HTR-8/SVneo (cell line): ENCODE results near the gene ATP5F1E.
"Not testable (repeated sequence)": the region's sequence is repeated elsewhere in the genome, so short reads cannot be mapped to it uniquely, and the experiment has no call there.

Experiments
- DNase-seq: peaks from one replicate; pipeline ENCODE4 v3.0.0; 2011; ENCODE audit warnings: low spot score, mixed read lengths; ENCODE audit not compliant: insufficient read length
- FAIRE-seq: peaks from 2 replicates; lab custom pipeline; 2011; peaks lifted over from hg19 to GRCh38; lab: Jason Lieb, UNC

ATP5F1E gene

GRCh38 chr20:59044295-59044694 lies 12.2 kb upstream of the ATP5F1E start:
- DNase-seq (no peak), FAIRE-seq (no peak)

GRCh38 chr20:59043698-59044097 lies 11.6 kb upstream of the ATP5F1E start:
- no peak for FAIRE-seq
- no peak for DNase-seq

GRCh38 chr20:59042796-59043631 lies 10.9 kb upstream of the ATP5F1E start:
- DNase-seq (peak; percentile 100), FAIRE-seq (peak; percentile 99)

DNA sequence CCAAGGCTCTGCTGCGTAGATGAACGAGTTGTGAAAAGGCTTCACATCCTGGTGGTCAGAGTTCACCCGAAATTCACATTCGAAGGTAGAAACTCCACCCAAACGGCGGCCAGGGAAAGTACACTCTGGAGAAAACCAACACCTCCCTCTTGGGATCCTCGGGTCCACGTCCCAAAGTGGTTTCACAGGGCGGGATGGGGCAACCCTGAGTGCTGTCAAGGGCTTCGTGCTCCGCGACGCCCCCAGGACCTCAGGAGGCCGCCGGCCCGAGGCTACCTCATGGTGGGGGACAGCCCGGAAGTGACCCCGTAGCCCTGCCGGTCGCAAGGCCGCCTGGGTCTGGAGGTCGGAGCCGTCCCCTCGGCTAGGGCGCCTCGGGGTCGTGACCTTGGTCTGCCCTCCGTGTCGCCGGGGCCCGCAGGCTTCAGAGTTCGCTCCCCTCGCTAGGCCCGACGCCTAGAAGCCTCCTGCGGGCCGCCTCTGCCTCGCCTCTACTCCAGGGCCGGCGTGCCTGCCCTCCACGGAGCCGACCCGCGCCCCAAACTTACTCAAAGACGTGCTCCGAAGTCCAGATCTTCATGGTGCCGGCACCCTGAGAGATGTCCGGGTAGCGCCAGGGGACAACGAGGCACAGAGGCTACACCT lies 10.1 kb upstream of the ATP5F1E start, which contains the start of gene PRELID3B:
Gene PRELID3B (minus strand): TSS at position 636 of the 645 bp plus-strand sequence. CDS start 56 bp downstream, at position 580.
- no peak for FAIRE-seq
- peak; percentile 61 for DNase-seq

DNA sequence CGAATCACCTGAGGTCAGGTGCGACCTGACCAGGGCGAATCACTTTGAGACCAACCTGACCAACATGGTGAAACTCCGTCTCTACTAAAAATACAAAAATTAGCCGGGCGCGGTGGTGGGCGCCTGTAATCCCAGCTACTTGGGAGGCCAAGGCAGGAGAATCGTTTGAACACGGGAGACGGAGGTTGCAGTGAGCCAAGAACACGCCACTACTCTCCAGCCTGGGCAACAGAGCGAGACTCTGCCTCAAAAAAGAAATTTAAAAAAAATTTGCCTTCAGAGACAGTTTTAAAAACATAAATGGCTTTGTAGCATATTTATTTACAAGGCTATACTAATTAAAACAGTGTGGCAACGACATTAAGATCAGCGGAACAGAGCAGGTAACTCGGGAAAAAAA lies 9.4 kb upstream of the ATP5F1E start:
- FAIRE-seq: not testable (repeated sequence)

DNA sequence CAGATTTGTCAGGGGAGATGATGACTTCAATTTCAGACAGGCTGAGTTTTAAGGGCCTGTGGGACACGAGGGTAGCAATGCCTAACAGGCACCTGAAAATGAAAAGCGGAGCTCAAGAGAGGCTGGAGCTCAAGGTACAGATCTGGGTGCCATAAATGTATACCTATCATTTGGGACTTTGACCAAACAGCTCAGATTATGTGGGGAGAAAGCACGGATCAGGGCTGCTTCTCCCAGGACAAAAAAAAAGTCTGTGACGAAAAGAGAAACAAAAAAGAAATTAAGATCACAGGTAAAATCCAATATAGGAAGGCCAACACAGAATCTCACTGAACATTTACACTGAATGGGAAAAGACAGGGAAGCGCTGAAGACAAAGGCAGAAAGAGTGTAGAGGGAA lies 8.5 kb upstream of the ATP5F1E start:
- DNase-seq (no peak), FAIRE-seq (peak; percentile 20)

More for the DNA sequence above, 9.4 kb upstream of the ATP5F1E start:
- not testable (repeated sequence) for DNase-seq

DNA sequence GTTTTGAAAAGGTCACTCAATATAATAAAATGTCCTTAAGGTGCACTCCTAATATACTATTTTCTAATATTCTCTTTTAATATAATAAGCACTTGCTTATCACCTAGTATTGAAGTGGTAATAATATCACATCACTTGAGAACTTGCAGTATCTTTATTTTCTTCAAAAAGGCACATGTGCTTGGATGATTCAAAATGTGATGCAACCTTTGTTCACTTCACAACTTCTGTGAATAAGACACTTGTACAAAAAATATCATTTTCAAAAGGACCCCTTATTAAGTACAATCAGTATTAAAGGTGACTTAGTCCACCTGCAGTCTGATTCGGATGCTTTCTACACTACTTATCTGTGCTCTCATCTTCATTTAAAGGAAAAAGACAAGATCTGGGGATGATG lies 7.1 kb upstream of the ATP5F1E start:
- FAIRE-seq (no peak), DNase-seq (no peak)

- FAIRE-seq (peak; percentile 13), DNase-seq (no peak)
These were observed 5.3 kb upstream of the ATP5F1E start for GRCh38 chr20:59037386-59037785.

DNA sequence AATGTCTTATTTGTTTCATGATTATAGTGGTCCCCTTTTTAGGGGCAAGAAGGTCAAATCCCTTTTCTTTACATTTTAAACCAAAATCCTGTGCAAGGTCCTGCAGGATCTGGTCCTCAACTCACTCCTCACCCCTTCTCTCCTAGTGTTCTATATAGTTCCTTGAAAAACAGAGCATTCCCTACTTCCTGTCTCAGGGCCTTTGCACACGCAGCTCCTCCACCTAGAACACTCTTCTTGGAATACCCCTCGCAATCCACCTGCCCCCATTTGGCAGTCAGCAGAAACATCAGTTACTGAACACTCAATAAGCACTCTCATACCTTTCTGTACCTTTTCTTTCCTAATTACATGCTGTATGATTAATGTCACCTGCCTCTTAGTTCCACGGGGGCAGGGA lies 3.2 kb upstream of the ATP5F1E start:
- DNase-seq (no peak), FAIRE-seq (no peak)

DNA sequence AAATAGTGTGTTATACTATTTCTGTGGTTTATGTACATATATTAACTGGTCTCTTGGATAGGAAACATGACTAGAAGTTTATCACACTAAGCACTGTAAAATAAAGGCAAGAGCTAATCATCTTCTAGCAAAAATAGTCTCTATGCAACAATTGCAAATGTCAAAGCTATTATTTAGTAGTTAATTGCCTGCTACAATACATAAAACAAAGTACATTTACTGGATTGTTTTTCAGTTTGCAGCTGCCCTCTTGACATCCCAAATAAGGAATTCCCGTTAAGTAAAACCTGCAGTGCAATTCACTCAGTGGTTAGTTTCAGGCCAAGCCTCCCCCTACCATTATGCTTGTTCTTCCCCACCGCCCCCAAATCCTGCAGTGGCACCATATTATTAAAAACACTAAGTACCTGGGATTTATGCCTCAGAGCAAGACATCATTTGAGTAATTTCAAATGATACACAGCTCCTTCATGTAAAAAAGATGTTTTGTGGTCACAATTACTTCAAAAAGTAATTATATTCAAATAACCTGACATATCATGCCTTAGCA lies 1.6 kb upstream of the ATP5F1E start:
- peak; percentile 46 for FAIRE-seq
- no peak for DNase-seq

DNA sequence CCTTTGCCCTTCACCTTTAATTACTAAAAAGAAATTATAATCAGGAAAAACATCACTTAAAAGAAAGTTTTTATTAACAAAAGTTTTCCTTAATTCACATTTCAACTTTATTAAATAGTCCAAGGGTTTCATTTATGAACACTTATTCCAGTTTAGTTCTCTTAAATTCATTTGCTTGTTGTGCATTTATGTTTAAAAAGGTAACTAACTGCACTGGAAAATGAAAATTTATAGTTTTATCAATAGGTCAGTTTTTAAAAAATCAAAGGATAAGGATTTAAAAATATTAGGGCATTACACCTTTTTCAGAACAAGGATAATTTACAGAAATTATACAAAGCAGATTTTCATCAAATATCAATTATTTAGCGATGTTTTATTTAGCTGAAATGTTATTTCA lies 958 bp upstream of the ATP5F1E start:
- DNase-seq (no peak), FAIRE-seq (no peak)

DNA sequence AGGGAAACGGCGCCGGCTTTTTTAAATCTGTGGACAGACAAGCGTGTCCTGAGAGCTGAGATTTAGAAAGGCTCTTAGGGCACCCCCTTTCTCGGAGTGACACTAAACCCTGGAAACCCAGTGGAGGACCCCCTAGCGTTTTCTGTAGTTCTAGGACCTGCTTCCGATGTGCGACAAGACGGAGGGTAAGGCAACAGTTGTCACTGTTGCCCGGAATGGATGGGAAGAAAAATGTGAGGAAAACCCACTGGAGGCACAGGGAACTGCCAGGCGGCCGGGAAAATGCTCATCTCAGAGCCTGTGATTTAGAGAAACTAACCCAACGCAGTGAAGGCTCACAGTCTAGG lies 551 bp upstream of the ATP5F1E start:
- DNase-seq: peak; percentile 71
- FAIRE-seq: no peak

- DNase-seq (no peak), FAIRE-seq (no peak)
These were observed 542 bp downstream of the ATP5F1E start for GRCh38 chr20:59031564-59032022.

DNA sequence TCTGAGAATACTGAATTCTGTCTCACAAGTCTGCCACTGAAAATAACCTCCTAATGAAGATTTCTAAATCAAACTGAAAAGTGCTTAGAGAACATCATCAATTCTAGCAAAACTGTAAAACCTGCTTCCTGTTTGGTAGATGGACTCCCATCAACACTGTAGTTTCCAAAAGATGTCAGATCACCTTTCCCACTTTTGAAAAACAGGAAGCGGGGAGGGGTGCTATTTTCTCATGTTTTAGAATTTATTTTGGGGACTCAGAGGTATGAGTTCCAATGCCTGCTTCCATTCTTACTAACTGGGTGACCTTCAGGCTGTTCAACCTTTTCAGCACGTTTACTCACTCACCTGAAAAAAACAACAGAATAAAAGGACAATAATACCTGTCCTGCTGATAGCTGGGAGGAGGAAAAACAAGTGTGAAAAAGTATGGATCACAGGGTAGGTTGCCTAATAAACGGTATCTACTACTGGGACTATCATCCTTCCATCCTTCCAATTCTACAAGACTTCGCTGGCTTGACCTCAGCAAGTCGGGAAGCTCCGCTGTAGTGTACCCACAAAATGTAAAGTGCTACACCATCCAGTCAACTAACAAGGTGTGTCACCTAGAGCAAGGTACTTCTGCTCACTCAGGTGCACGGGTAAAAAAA lies 1.1 kb downstream of the ATP5F1E start:
- DNase-seq (no peak), FAIRE-seq (peak; percentile 83)

DNA sequence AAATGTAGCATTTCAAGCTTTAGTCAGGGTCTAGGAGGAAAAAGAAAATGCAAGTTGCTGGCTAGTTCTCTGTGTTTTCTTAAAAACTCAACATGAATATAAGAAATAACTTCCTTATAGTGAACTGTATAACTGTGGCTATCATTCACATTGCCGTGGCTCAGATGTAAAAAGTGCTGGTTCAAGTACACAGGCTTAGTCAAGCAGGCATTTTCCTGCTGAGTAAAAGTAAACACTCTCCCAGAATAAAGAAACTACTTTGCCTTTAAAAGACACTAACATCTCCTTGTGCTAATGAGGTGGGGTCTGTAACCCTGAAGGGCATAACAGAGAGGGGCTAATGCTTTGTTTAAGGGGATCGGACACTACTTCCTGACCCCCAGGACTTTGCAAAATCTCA lies 3.3 kb downstream of the ATP5F1E start:
- FAIRE-seq: no peak
- DNase-seq: no peak

DNA sequence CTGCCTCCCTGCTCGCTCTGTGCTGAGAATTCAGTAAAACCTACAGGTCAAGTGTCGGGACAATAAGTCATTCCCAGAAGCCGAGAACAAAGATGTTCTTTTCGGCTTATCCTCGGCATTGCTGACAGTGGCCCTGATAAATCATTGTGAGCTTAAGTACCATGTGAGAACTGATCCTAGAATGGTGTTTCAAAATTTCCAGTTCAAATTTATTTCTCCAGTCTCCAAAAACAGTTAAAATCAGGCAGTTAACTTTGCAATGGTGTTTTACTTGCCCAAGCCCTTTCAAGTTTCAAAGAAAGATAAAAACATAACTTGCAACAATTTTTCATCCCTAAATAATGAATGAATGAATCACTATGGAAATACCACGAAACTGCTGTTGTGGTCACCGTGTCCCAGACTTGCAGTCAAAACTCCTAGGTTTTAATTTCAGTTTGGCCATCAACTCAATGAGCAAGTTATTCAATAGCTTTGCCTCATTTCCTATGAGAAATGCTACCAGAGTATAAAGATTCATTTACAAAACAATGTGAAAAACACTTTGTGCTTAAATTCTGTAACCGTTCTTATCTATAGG lies 4.3 kb downstream of the ATP5F1E start:
- no peak for DNase-seq
- peak; percentile 42 for FAIRE-seq

GRCh38 chr20:59026904-59027740 lies 5.0 kb downstream of the ATP5F1E start:
- FAIRE-seq: peak; percentile 69
- no peak for DNase-seq

GRCh38 chr20:59025511-59025910 lies 6.6 kb downstream of the ATP5F1E start:
- no peak for FAIRE-seq
- DNase-seq: no peak

DNA sequence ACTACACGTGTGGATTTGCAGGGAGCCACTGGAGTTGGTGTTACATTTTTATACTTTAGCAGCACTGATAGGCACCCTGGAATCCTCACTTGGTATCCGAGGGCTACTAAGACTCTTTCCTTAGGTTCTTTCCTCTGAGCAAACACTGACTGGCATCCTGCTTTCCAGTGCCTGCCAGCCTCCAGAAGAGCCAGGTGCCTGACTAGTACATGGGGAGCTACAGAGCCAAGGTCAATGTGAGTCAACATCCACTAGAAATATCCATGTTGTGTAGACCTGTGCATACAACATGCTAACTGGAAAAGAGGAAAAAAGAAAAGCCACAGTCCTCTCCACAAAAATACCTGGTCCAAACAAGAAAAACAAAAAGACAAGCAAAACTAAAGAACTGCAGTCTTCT lies 7.0 kb downstream of the ATP5F1E start:
- FAIRE-seq (no peak), DNase-seq (no peak)
